Subcutaneous abdominal adipose tissue (tissue), 5 donors: Measurements from ENCODE around the gene UQCR10.

Experiments used
- H3K27ac ChIP-seq: one replicate; pipeline ENCODE4 v1.7.0; 2013; ENCODE audit warnings: low read depth, mild to moderate bottlenecking, inconsistent platforms, low read length, moderate library complexity
- H3K27me3 ChIP-seq, 5 donors: one replicate each; pipeline ENCODE4 v1.7.0; 2013; ENCODE audit warnings: low read length in 5 of 5, inconsistent platforms in 1 of 5; ENCODE audit not compliant: control insufficient read depth in 5 of 5, insufficient read depth in 4 of 5
- H3K36me3 ChIP-seq, 5 donors: one replicate each; pipeline ENCODE4 v1.7.0; 2013; ENCODE audit warnings: low read length in 5 of 5; ENCODE audit not compliant: control insufficient read depth in 5 of 5, insufficient read depth in 5 of 5
- H3K4me1 ChIP-seq, 5 donors: one replicate each; pipeline ENCODE4 v1.7.0; 2013; ENCODE audit warnings: low read length in 5 of 5, mild to moderate bottlenecking in 3 of 5, moderate library complexity in 1 of 5; ENCODE audit not compliant: control insufficient read depth in 5 of 5, insufficient read depth in 5 of 5
- H3K4me3 ChIP-seq, 5 donors: one replicate each; pipeline ENCODE4 v1.7.0; 2013; ENCODE audit warnings: low read length in 5 of 5, low read depth in 1 of 5
- H3K9ac ChIP-seq, 5 donors: one replicate each; pipeline ENCODE4 v1.7.0; 2013; ENCODE audit warnings: low read length in 5 of 5, mild to moderate bottlenecking in 4 of 5, moderate library complexity in 3 of 5
- H3K9me3 ChIP-seq, 5 donors: one replicate each; pipeline ENCODE4 v1.7.0; 2013; ENCODE audit warnings: low read length in 5 of 5; ENCODE audit not compliant: control insufficient read depth in 5 of 5
- donor health status: healthy.
- donor health status: healthy.
- donor health status: healthy.
- donor health status: healthy.
- donor health status: healthy.

Gene UQCR10

GRCh38 chr22:29726106-29726505 lies 41.1 kb upstream of the UQCR10 start:
- Histone ChIP-seq H3K9me3 (no peaks in the 10 kb centered on the region), H3K27me3 (peaks cover 13 to 39% (median 31%) of the 10 kb centered on the region in 5 donors), H3K27ac (no peak overlapping the region), H3K36me3 (peaks cover 0 to 14% (median 8%) of the 10 kb centered on the region in 5 donors), H3K4me1 (peaks cover 0 to 3% (median 0%) of the 10 kb centered on the region in 5 donors), H3K4me3 (no peak overlapping the region), H3K9ac (no peak overlapping the region)

GRCh38 chr22:29726512-29727130 lies 40.5 kb upstream of the UQCR10 start:
- H3K9ac ChIP-seq: no peak overlapping the region
- H3K4me3 ChIP-seq: no peak overlapping the region
- no peak overlapping the region for H3K27ac ChIP-seq
- H3K4me1 ChIP-seq: peaks cover 0 to 3% (median 0%) of the 10 kb centered on the region in 5 donors
- peaks cover 0 to 18% (median 12%) of the 10 kb centered on the region in 5 donors for H3K36me3 ChIP-seq
- no peaks in the 10 kb centered on the region for H3K9me3 ChIP-seq
- peaks cover 8 to 34% (median 26%) of the 10 kb centered on the region in 5 donors for H3K27me3 ChIP-seq

GRCh38 chr22:29727131-29727523 lies 40.0 kb upstream of the UQCR10 start:
- H3K27me3 ChIP-seq: peaks cover 7 to 29% (median 22%) of the 10 kb centered on the region in 5 donors
- H3K36me3 ChIP-seq: peaks cover 0 to 18% (median 14%) of the 10 kb centered on the region in 5 donors
- no peak overlapping the region for H3K4me3 ChIP-seq
- H3K4me1 ChIP-seq: peaks cover 0 to 3% (median 0%) of the 10 kb centered on the region in 5 donors
- no peak overlapping the region for H3K9ac ChIP-seq
- H3K9me3 ChIP-seq: no peaks in the 10 kb centered on the region
- no peak overlapping the region for H3K27ac ChIP-seq

- Histone ChIP-seq H3K4me3 (no peak overlapping the region), H3K4me1 (peaks cover 0 to 15% (median 4%) of the 10 kb centered on the region in 5 donors), H3K9me3 (no peaks in the 10 kb centered on the region), H3K27ac (no peak overlapping the region), H3K9ac (no peak overlapping the region), H3K36me3 (peaks cover 0 to 30% (median 18%) of the 10 kb centered on the region in 5 donors), H3K27me3 (peaks cover 0 to 16% (median 7%) of the 10 kb centered on the region in 5 donors)
Observed at GRCh38 chr22:29729161-29729560, 38.0 kb upstream of the UQCR10 start.

- H3K4me1 ChIP-seq: peaks cover 0 to 15% (median 4%) of the 10 kb centered on the region in 5 donors
- no peak overlapping the region for H3K4me3 ChIP-seq
- H3K27ac ChIP-seq: no peak overlapping the region
- no peak overlapping the region for H3K9ac ChIP-seq
- no peaks in the 10 kb centered on the region for H3K9me3 ChIP-seq
- H3K27me3 ChIP-seq: peaks cover 0 to 6% (median 0%) of the 10 kb centered on the region in 5 donors
- peaks cover 0 to 44% (median 29%) of the 10 kb centered on the region in 5 donors for H3K36me3 ChIP-seq
Observed at GRCh38 chr22:29731058-29731850, 35.9 kb upstream of the UQCR10 start.

- Histone ChIP-seq H3K27ac (no peak overlapping the region), H3K4me1 (peaks cover 0 to 16% (median 5%) of the 10 kb centered on the region in 5 donors), H3K9me3 (no peaks in the 10 kb centered on the region), H3K27me3 (no peaks in the 10 kb centered on the region), H3K4me3 (no peak overlapping the region), H3K36me3 (peaks cover 0 to 50% (median 33%) of the 10 kb centered on the region in 5 donors), H3K9ac (no peak overlapping the region)
Observed at GRCh38 chr22:29732883-29733282, 34.3 kb upstream of the UQCR10 start.

- Histone ChIP-seq H3K36me3 (peaks cover 0 to 55% (median 35%) of the 10 kb centered on the region in 5 donors), H3K4me3 (no peak overlapping the region), H3K27ac (no peak overlapping the region), H3K27me3 (no peaks in the 10 kb centered on the region), H3K4me1 (peaks cover 0 to 21% (median 8%) of the 10 kb centered on the region in 5 donors), H3K9ac (no peak overlapping the region), H3K9me3 (no peaks in the 10 kb centered on the region)
Observed at GRCh38 chr22:29733362-29734201, 33.6 kb upstream of the UQCR10 start.

GRCh38 chr22:29734406-29734805 lies 32.8 kb upstream of the UQCR10 start:
- peaks cover 0 to 61% (median 37%) of the 10 kb centered on the region in 5 donors for H3K36me3 ChIP-seq
- no peaks in the 10 kb centered on the region for H3K9me3 ChIP-seq
- H3K9ac ChIP-seq: no peak overlapping the region
- H3K4me1 ChIP-seq: peaks cover 0 to 22% (median 8%) of the 10 kb centered on the region in 5 donors
- H3K4me3 ChIP-seq: no peak overlapping the region
- H3K27me3 ChIP-seq: no peaks in the 10 kb centered on the region
- no peak overlapping the region for H3K27ac ChIP-seq

GRCh38 chr22:29734838-29735237 lies 32.3 kb upstream of the UQCR10 start:
- Histone ChIP-seq H3K27me3 (no peaks in the 10 kb centered on the region), H3K9me3 (no peaks in the 10 kb centered on the region), H3K27ac (no peak overlapping the region), H3K9ac (no peak overlapping the region), H3K36me3 (peaks cover 0 to 65% (median 41%) of the 10 kb centered on the region in 5 donors), H3K4me1 (peaks cover 0 to 26% (median 8%) of the 10 kb centered on the region in 5 donors), H3K4me3 (no peak overlapping the region)
